ENCODE measurements around the gene GNB3.

Gene GNB3

DNA sequence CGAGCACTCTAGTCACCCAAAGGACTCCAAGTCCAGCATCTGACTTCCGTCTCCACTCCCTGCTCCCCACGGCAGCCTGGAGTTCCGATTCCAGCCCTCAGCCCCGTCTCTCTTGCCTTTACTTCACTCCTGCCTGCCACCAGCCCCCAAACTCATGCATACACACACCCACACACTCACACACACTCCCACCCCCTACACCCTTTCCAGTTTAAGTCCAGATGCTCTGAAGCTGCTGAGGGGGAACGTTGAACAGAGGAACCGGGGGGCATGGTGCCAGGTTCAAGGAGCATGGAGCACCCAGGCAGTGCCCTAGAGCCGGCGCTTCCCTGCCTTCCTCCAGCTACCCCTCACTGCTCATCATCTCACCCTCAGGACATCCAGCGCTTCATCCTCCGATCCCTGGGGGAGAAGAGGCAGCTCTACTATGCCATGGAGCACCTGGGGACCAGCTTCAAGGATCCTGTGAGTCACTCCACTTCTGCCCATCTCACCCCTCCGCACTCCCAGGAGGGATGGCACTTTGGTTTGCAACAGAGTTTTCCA, 9.2 kb upstream of the GNB3 start:
- Histone ChIP-seq H3K4me1 (ENCODE audit: control insufficient read depth, low read depth, low read length) (peaks cover 5% of the 10 kb centered on the region), H3K9ac (ENCODE audit: low read length) (no peak overlapping the region), H3K27ac (ENCODE audit: low read length) (no peak overlapping the region), H3K9me3 (ENCODE audit: control insufficient read depth, low read depth, low read length) (no peaks in the 10 kb centered on the region), H3K4me3 (ENCODE audit: low read length) (no peak overlapping the region), H3K36me3 (ENCODE audit: control insufficient read depth, low read depth, low read length) (peaks cover 34% of the 10 kb centered on the region), H3K27me3 (ENCODE audit: control insufficient read depth, insufficient read depth, low read length) (no peaks in the 10 kb centered on the region)

DNA sequence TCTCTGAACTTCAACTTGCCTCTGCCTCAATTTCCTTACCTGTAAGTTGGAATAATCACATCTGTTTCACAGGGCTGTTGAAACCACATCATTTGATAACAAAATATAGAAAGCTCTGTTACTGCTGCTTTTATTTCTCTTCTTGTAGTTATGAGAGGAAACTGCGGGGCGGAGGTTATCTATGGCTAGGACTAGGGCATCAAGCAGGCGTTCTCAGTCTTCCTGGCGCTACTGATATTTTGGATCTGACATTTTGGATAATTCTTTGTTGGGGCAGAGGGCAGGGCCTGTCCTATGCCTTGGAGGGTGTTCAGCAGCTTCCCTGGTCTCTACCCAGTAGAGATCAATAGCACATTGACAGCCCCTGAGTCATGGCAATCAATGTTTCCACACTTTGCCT, 8.6 kb upstream of the GNB3 start:
- Histone ChIP-seq H3K27ac (ENCODE audit: low read length) (no peak overlapping the region), H3K9me3 (ENCODE audit: control insufficient read depth, low read depth, low read length) (no peaks in the 10 kb centered on the region), H3K4me1 (ENCODE audit: control insufficient read depth, low read depth, low read length) (peaks cover 2% of the 10 kb centered on the region), H3K4me3 (ENCODE audit: low read length) (no peak overlapping the region), H3K27me3 (ENCODE audit: control insufficient read depth, insufficient read depth, low read length) (no peaks in the 10 kb centered on the region), H3K9ac (ENCODE audit: low read length) (no peak overlapping the region), H3K36me3 (ENCODE audit: control insufficient read depth, low read depth, low read length) (peaks cover 37% of the 10 kb centered on the region)

DNA sequence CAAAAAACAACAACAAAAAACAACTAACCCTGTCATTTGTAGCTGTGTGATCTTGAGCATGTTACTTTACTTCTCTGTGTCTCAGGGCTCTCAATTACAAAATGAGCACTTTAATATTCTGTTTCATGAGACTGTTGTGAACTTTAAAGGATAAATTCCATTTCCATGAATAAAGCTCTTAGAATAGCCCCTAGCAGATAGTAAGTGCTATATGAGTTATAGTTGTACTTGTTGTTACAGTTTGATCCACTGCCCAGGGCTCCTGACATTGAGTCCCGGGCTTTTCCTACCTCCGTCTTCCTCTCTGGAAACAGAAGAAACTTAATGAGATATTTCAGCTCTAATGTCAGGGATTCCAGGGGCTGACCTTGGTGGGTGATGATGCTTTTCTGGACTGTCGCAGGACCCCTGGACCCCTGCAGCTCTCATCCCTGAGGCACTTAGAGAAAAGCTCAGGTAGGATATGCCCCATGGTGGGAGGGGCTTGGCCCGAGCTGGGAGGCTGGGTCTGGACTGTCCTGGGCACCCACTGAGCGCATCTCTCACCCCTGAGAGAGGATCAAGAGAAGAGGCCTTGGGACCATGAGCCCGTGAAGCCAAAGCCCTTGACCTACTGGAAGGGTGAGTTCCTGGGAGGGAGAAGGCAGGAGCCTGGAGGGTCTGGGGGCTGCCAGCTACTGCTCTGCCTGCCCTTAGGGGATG, 7.4 kb upstream of the GNB3 start:
- Histone ChIP-seq H3K27ac (ENCODE audit: low read length) (no peak overlapping the region), H3K9ac (ENCODE audit: low read length) (no peak overlapping the region), H3K27me3 (ENCODE audit: control insufficient read depth, insufficient read depth, low read length) (no peaks in the 10 kb centered on the region), H3K36me3 (ENCODE audit: control insufficient read depth, low read depth, low read length) (peaks cover 49% of the 10 kb centered on the region), H3K9me3 (ENCODE audit: control insufficient read depth, low read depth, low read length) (no peaks in the 10 kb centered on the region), H3K4me3 (ENCODE audit: low read length) (no peak overlapping the region), H3K4me1 (ENCODE audit: control insufficient read depth, low read depth, low read length) (no peaks in the 10 kb centered on the region)

GRCh38 chr12:6834254-6834653, 6.5 kb upstream of the GNB3 start:
- no peaks in the 10 kb centered on the region for H3K27me3 ChIP-seq (ENCODE audit: control insufficient read depth, insufficient read depth, low read length)
- no peak overlapping the region for H3K4me3 ChIP-seq (ENCODE audit: low read length)
- no peak overlapping the region for H3K27ac ChIP-seq (ENCODE audit: low read length)
- H3K4me1 ChIP-seq (ENCODE audit: control insufficient read depth, low read depth, low read length), result no peaks in the 10 kb centered on the region
- peaks cover 58% of the 10 kb centered on the region for H3K36me3 ChIP-seq (ENCODE audit: control insufficient read depth, low read depth, low read length)
- H3K9ac ChIP-seq (ENCODE audit: low read length), result no peak overlapping the region
- no peaks in the 10 kb centered on the region for H3K9me3 ChIP-seq (ENCODE audit: control insufficient read depth, low read depth, low read length)

GRCh38 chr12:6834873-6835272, 5.9 kb upstream of the GNB3 start:
- Histone ChIP-seq H3K27ac (ENCODE audit: low read length) (no peak overlapping the region), H3K36me3 (ENCODE audit: control insufficient read depth, low read depth, low read length) (peaks cover 64% of the 10 kb centered on the region), H3K9ac (ENCODE audit: low read length) (no peak overlapping the region), H3K4me1 (ENCODE audit: control insufficient read depth, low read depth, low read length) (no peaks in the 10 kb centered on the region), H3K4me3 (ENCODE audit: low read length) (no peak overlapping the region), H3K27me3 (ENCODE audit: control insufficient read depth, insufficient read depth, low read length) (no peaks in the 10 kb centered on the region), H3K9me3 (ENCODE audit: control insufficient read depth, low read depth, low read length) (no peaks in the 10 kb centered on the region)

DNA sequence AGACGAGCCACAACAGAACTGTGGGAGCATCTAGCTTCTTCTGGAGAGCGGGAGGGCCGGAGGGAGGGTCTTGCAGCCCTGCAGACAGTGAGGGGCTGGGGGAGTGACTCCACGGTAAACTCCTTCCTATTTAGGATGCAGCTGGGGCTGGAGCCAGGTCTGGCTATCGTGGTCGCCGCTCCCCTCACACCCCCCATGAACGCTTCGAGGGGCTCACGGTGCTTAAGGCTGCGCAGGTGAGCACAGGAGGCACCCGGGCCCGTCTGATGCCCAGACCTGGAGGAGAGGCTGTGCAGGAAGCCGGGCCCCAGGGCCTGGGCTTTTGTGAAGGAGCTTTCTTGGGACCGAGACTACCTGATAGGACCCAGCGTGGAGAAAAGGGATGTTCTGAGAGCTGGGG, 3.9 kb upstream of the GNB3 start:
- no peak overlapping the region for H3K9ac ChIP-seq (ENCODE audit: low read length)
- H3K27me3 ChIP-seq (ENCODE audit: control insufficient read depth, insufficient read depth, low read length), result no peaks in the 10 kb centered on the region
- H3K36me3 ChIP-seq (ENCODE audit: control insufficient read depth, low read depth, low read length), result peaks cover 60% of the 10 kb centered on the region
- H3K4me1 ChIP-seq (ENCODE audit: control insufficient read depth, low read depth, low read length), result no peaks in the 10 kb centered on the region
- H3K4me3 ChIP-seq (ENCODE audit: low read length), result no peak overlapping the region
- no peak overlapping the region for H3K27ac ChIP-seq (ENCODE audit: low read length)
- H3K9me3 ChIP-seq (ENCODE audit: control insufficient read depth, low read depth, low read length), result no peaks in the 10 kb centered on the region

DNA sequence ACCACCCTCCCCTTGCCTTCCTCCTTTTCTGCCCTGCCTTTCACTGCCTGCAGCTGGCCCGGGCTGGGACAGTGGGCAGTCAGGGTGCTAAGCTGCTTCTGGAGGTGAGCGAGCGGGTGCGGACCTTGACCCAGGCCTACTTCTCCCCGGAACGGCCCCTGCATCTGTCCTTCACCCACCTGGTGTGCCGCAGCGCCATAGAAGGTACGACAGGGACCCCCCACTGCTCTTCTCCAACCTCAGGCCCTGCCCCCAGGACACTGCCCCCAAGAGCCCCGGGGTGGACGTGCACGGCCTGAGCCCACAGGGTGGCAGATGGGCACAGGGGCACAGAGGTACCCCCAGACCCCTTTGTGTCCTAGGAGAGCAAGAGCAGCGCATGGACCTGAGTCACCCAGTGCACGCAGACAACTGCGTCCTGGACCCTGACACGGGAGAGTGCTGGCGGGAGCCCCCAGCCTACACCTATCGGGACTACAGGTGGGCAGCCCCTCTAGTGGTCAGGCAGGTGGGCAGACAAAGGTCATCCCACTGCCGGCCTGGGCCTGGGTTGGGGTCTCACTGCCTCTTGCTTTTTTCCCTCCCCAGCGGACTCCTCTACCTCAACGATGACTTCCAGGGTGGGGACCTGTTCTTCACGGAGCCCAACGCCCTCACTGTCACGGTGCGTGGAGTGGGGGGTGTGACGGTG, 3.2 kb upstream of the GNB3 start:
- no peaks in the 10 kb centered on the region for H3K9me3 ChIP-seq (ENCODE audit: control insufficient read depth, low read depth, low read length)
- H3K4me3 ChIP-seq (ENCODE audit: low read length), result no peak overlapping the region

GRCh38 chr12:6838854-6839253, 1.9 kb upstream of the GNB3 start:
- no peaks in the 10 kb centered on the region for H3K27me3 ChIP-seq (ENCODE audit: control insufficient read depth, insufficient read depth, low read length)
- no peak overlapping the region for H3K9ac ChIP-seq (ENCODE audit: low read length)
- no peaks in the 10 kb centered on the region for H3K4me1 ChIP-seq (ENCODE audit: control insufficient read depth, low read depth, low read length)
- no peak overlapping the region for H3K4me3 ChIP-seq (ENCODE audit: low read length)
- no peak overlapping the region for H3K27ac ChIP-seq (ENCODE audit: low read length)
- no peaks in the 10 kb centered on the region for H3K9me3 ChIP-seq (ENCODE audit: control insufficient read depth, low read depth, low read length)
- peaks cover 49% of the 10 kb centered on the region for H3K36me3 ChIP-seq (ENCODE audit: control insufficient read depth, low read depth, low read length)

More for the DNA sequence above, 3.2 kb upstream of the GNB3 start:
- Histone ChIP-seq H3K36me3 (ENCODE audit: control insufficient read depth, low read depth, low read length) (peaks cover 58% of the 10 kb centered on the region), H3K27me3 (ENCODE audit: control insufficient read depth, insufficient read depth, low read length) (no peaks in the 10 kb centered on the region), H3K27ac (ENCODE audit: low read length) (no peak overlapping the region), H3K4me1 (ENCODE audit: control insufficient read depth, low read depth, low read length) (no peaks in the 10 kb centered on the region), H3K9ac (ENCODE audit: low read length) (no peak overlapping the region)

DNA sequence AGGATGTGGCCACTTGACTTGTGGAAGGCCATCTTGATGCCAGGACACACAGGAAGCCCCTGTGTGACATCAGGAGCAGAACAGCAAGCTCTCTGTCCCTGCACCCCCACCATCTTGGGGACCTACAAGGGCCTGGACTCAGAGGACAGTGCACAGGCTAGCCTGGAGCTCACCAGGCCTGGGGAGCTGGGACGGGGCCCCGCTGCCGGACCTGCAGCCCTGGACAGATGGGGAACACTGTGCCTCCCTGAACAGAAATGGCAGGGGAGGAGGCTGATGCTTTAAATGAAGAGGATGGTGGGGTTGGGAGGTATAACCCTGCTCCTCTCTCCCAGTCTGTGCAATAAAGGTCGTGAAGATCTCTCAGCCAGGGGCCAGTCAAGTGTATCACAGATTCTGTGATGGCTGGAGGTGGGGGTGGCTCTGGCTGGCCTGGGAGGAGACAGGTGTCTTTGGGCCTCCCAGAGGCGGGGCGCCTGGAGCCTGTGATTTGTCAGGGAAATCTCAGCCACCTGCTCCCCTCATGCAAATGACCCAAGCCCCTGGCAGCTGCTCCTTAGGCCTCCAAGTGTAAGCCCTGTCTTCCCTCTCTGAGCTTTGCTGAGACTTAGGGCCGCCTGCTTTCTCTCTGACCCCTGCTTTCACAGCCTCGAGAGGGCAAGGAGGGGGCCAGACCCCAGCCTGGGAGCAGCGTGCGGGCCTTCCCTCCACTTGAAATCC, 1.1 kb upstream of the GNB3 start:
- Histone ChIP-seq H3K27me3 (ENCODE audit: control insufficient read depth, insufficient read depth, low read length) (no peaks in the 10 kb centered on the region), H3K9me3 (ENCODE audit: control insufficient read depth, low read depth, low read length) (no peaks in the 10 kb centered on the region), H3K9ac (ENCODE audit: low read length) (no peak overlapping the region), H3K4me3 (ENCODE audit: low read length) (no peak overlapping the region), H3K4me1 (ENCODE audit: control insufficient read depth, low read depth, low read length) (no peaks in the 10 kb centered on the region), H3K36me3 (ENCODE audit: control insufficient read depth, low read depth, low read length) (peaks cover 48% of the 10 kb centered on the region), H3K27ac (ENCODE audit: low read length) (no peak overlapping the region)

DNA sequence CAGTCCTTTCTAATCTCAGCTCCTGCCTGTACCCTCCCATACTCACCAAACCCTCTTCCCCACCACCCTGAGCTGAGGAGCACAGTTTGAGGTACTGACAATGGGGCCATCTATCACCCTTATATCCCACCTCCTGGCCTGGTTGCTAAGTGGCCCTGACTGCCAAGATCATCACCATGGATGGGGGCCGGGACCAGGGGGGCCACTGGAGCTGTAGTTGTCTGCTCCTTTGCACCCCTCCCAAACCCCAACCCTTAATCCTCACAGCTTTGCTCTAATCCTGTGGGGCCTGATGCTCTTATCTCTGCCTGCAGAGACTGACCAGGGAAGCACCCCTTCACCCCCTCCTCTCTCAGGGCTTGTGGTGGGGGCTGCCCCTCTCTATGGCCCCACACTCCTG, 395 bp upstream of the GNB3 start:
- Histone ChIP-seq H3K36me3 (ENCODE audit: control insufficient read depth, low read depth, low read length) (peaks cover 55% of the 10 kb centered on the region), H3K4me1 (ENCODE audit: control insufficient read depth, low read depth, low read length) (no peaks in the 10 kb centered on the region), H3K27ac (ENCODE audit: low read length) (no peak overlapping the region), H3K4me3 (ENCODE audit: low read length) (no peak overlapping the region), H3K9ac (ENCODE audit: low read length) (no peak overlapping the region), H3K27me3 (ENCODE audit: control insufficient read depth, insufficient read depth, low read length) (no peaks in the 10 kb centered on the region), H3K9me3 (ENCODE audit: control insufficient read depth, low read depth, low read length) (no peaks in the 10 kb centered on the region)

GRCh38 chr12:6842075-6842474, 1.4 kb downstream of the GNB3 start:
- Histone ChIP-seq H3K36me3 (ENCODE audit: control insufficient read depth, low read depth, low read length) (peaks cover 67% of the 10 kb centered on the region), H3K4me3 (ENCODE audit: low read length) (no peak overlapping the region), H3K27me3 (ENCODE audit: control insufficient read depth, insufficient read depth, low read length) (no peaks in the 10 kb centered on the region), H3K4me1 (ENCODE audit: control insufficient read depth, low read depth, low read length) (no peaks in the 10 kb centered on the region), H3K9me3 (ENCODE audit: control insufficient read depth, low read depth, low read length) (no peaks in the 10 kb centered on the region), H3K27ac (ENCODE audit: low read length) (no peak overlapping the region), H3K9ac (ENCODE audit: low read length) (no peak overlapping the region)

Data from iPS-18a (cell line).